Endodermal cell (in vitro differentiated cells): ENCODE results near the gene EFCAB6. TPM values are rescaled to one million over a fixed set of nuclear protein-coding genes. Genes with fewer than 3 reads are reported as not detected.

Source experiments
- DNase-seq: peaks from one replicate; pipeline ENCODE4 v3.0.0-alpha.2; 2017
- H3K27ac ChIP-seq: 2 replicates; pipeline ENCODE4 v1.5.1; 2013; ENCODE audit warnings: mild to moderate bottlenecking, low read depth, low read length, moderate library complexity
- H3K27me3 ChIP-seq: 2 replicates; pipeline ENCODE4 v1.6.1; 2013; ENCODE audit warnings: mild to moderate bottlenecking, low read length, moderate library complexity; ENCODE audit not compliant: insufficient read depth, control insufficient read depth, poor library complexity, severe bottlenecking
- H3K36me3 ChIP-seq: 2 replicates; pipeline ENCODE4 v1.7.0; 2013; ENCODE audit warnings: mild to moderate bottlenecking, low read length, moderate library complexity; ENCODE audit not compliant: control insufficient read depth, insufficient read depth
- H3K4me1 ChIP-seq: one replicate; pipeline ENCODE4 v1.7.0; 2013; ENCODE audit warnings: low read length; ENCODE audit not compliant: control insufficient read depth, insufficient read depth
- H3K4me3 ChIP-seq: 2 replicates; pipeline ENCODE4 v1.5.1; 2013; ENCODE audit warnings: mild to moderate bottlenecking, low read length, moderate library complexity
- H3K9ac ChIP-seq: 2 replicates; pipeline ENCODE4 v1.6.1; 2013; ENCODE audit warnings: mild to moderate bottlenecking, low read length, moderate library complexity; ENCODE audit not compliant: poor library complexity, severe bottlenecking; ENCODE audit errors: extremely low read depth
- H3K9me3 ChIP-seq: 2 replicates; pipeline ENCODE4 v1.6.1; 2013; ENCODE audit warnings: mild to moderate bottlenecking, low read length, moderate library complexity; ENCODE audit not compliant: control insufficient read depth
- H3K27ac Mint-ChIP-seq: 2 replicates; pipeline ENCODE4 v1.8.0; 2020; ENCODE audit warnings: mixed read lengths
- H3K27me3 Mint-ChIP-seq: 2 replicates; pipeline ENCODE4 v1.8.0; 2021; ENCODE audit warnings: mild to moderate bottlenecking, mixed read lengths; ENCODE audit not compliant: insufficient read depth
- H3K36me3 Mint-ChIP-seq: 2 replicates; pipeline ENCODE4 v1.8.0; 2020; ENCODE audit warnings: low read depth, mixed read lengths
- H3K4me1 Mint-ChIP-seq: 2 replicates; pipeline ENCODE4 v1.8.0; 2020; ENCODE audit warnings: mixed read lengths
- H3K4me3 Mint-ChIP-seq: 2 replicates; pipeline ENCODE4 v1.8.0; 2020; ENCODE audit warnings: mild to moderate bottlenecking, moderate library complexity, mixed read lengths
- H3K9me3 Mint-ChIP-seq: 2 replicates; pipeline ENCODE4 v1.8.0; 2020; ENCODE audit warnings: mild to moderate bottlenecking, mixed read lengths
- WGBS, 2 experiments: methylation state at CpG; one replicate each; pipeline versions ENCODE4 v1.1.5 to v1.1.7; 2013; ENCODE audit warnings: missing lambda C conversion rate in 2 of 2, mixed read lengths in 1 of 2; ENCODE audit not compliant: insufficient coverage in 1 of 2, insufficient read length in 1 of 2; 5-methylcytosine and 5-hydroxymethylcytosine counted together
- total RNA-seq, 2 donors: library from RNA; stranded (reverse); fragmentation: NEBNext Ultra II Directional in 1 of 2; extraction: Animal tissue kit (Norgen Biotek cat#: 25700) in 1 of 2; gene quantifications; 2 replicates in 1 of 2; 3 replicates in 1 of 2; pipeline ENCODE4 v1.2.1, GENCODE V29; 2021
- TF ChIP-seq, protein P1 (sequence below): fragments of 200-600 bp; sonication (generic); conservative IDR thresholded peaks from 2 replicates; pipeline ENCODE4 v1.5.0; 2021; ENCODE audit warnings: antibody characterized with exemption, mild to moderate bottlenecking

EFCAB6 gene
- total RNA-seq, 2 donors from 2014 or later: 1.8 to 2.0 TPM

DNA sequence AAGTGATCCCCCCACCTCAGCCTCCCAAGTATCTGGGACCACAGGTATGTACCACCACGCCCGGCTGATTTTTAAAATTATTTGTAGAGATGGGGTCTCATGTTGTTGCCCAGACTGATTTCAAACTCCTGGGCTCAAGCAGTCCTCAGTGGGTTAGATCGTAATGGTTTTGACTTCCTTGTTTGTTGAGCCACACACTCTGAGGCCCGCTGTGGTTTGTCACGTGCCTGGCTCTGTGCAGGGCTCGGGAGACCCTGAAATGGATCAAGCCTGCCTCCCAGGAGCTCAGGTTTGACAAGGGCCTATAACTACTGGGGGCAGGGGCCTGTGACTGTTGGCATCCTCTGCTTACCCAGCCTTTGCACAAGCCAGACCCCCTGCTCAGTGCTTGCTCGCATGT is 332.1 kb downstream of the EFCAB6 start:
- 82 to 83% methylated on average over 4 to 7 of the region's 7 CpGs for WGBS, 2 experiments
- H3K4me1 ChIP-seq: peaks cover 5% of the 10 kb centered on the region
- peaks cover 11% of the 10 kb centered on the region for H3K4me1 Mint-ChIP-seq

DNA sequence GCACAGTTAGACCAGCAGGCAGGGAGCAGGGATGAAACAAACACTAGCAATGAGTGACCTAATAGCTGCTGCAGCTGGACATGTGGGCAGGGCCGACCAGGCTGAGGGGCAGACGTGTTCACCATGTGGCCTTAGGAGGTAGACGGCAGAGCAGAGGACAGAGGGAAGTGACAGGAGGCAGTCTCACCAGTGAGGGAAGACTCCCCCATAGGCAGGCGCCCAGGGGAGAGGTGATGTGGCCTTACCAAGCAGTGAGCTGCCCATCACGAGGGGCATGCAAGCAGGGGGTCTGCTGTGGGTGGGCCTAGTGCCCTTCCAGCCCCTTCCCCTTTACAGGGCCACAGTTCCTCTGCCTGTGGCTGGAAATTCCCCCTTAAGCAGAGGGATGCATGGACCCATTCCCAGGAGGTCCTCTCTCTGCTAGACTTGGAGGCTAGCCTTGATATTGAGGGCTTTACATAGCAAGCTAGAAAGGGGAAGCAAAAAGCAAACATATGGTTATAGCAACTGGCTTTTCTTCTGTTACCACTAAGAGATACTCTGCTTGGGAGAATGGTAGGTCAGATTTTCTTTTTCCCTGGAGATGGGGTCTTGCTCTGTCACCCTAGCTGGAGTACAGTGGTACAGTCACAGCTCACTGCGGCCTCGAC is 332.7 kb downstream of the EFCAB6 start:
- Histone ChIP-seq H3K4me3 (no peak overlapping the region), H3K27ac (no peak overlapping the region), H3K36me3 (no peaks in the 10 kb centered on the region), H3K9ac (no peak overlapping the region), H3K27me3 (no peaks in the 10 kb centered on the region), H3K4me1 (peaks cover 5% of the 10 kb centered on the region), H3K9me3 (no peaks in the 10 kb centered on the region)
- WGBS, 2 experiments: 87 to 92% methylated on average over 4 to 7 of the region's 7 CpGs
- Mint-ChIP-seq H3K4me3 (no peak overlapping the region), H3K9me3 (no peaks in the 10 kb centered on the region), H3K36me3 (no peaks in the 10 kb centered on the region), H3K4me1 (peaks cover 11% of the 10 kb centered on the region), H3K27ac (no peak overlapping the region), H3K27me3 (no peaks in the 10 kb centered on the region)
- TF ChIP-seq, protein P1, sequence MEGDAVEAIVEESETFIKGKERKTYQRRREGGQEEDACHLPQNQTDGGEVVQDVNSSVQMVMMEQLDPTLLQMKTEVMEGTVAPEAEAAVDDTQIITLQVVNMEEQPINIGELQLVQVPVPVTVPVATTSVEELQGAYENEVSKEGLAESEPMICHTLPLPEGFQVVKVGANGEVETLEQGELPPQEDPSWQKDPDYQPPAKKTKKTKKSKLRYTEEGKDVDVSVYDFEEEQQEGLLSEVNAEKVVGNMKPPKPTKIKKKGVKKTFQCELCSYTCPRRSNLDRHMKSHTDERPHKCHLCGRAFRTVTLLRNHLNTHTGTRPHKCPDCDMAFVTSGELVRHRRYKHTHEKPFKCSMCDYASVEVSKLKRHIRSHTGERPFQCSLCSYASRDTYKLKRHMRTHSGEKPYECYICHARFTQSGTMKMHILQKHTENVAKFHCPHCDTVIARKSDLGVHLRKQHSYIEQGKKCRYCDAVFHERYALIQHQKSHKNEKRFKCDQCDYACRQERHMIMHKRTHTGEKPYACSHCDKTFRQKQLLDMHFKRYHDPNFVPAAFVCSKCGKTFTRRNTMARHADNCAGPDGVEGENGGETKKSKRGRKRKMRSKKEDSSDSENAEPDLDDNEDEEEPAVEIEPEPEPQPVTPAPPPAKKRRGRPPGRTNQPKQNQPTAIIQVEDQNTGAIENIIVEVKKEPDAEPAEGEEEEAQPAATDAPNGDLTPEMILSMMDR: no peak
- no peak for DNase-seq

More for the DNA sequence above, 332.1 kb downstream of the EFCAB6 start:
- H3K27ac Mint-ChIP-seq: no peak overlapping the region
- no peaks in the 10 kb centered on the region for H3K27me3 Mint-ChIP-seq
- H3K36me3 Mint-ChIP-seq: no peaks in the 10 kb centered on the region
- Histone ChIP-seq H3K27me3 (no peaks in the 10 kb centered on the region), H3K36me3 (no peaks in the 10 kb centered on the region), H3K9me3 (no peaks in the 10 kb centered on the region), H3K27ac (no peak overlapping the region), H3K9ac (no peak overlapping the region), H3K4me3 (no peak overlapping the region)
- TF ChIP-seq, protein P1: no peak
- no peak for DNase-seq
- H3K4me3 Mint-ChIP-seq: no peak overlapping the region
- no peaks in the 10 kb centered on the region for H3K9me3 Mint-ChIP-seq

Other genes starting within 250 kb of the EFCAB6 start
- gene SULT4A1, start 50.2 kb upstream of the EFCAB6 start, total RNA-seq: 10 to 100 TPM; 11.4 to 12.7 TPM
- gene PNPLA5, start 79.7 kb upstream of the EFCAB6 start, total RNA-seq: under 1 TPM; 0.68 to 0.73 TPM
- gene PNPLA3, start 111.5 kb upstream of the EFCAB6 start, total RNA-seq: 10 to 100 TPM; 48.1 to 52.6 TPM
- 10 to 100 TPM; 54.4 to 56.0 TPM for gene SAMM50, start 143.1 kb upstream of the EFCAB6 start, total RNA-seq
- gene PARVB, start 212.0 kb upstream of the EFCAB6 start, total RNA-seq: 10 to 100 TPM; 29.6 to 32.3 TPM